ENCODE results near the gene TLR9.

TLR9 gene

GRCh38 chr3:52176180-52176752 is 49.2 kb downstream of the TLR9 start:
- Histone ChIP-seq H3K9me3 (ENCODE audit: control insufficient read depth, low read length) (no peaks in the 10 kb centered on the region), H3K27ac (ENCODE audit: insufficient read depth, low read length, poor library complexity, severe bottlenecking) (no peak overlapping the region), H3K27me3 (replicated peaks; ENCODE audit: control insufficient read depth, insufficient read depth, low read length, poor library complexity, severe bottlenecking) (no peaks in the 10 kb centered on the region), H3K36me3 (ENCODE audit: control insufficient read depth, insufficient read depth, low read length) (no peaks in the 10 kb centered on the region), H3K4me3 (ENCODE audit: insufficient read depth, low read depth, low read length, poor library complexity, severe bottlenecking) (no peak overlapping the region), H3K4me1 (ENCODE audit: control insufficient read depth, insufficient read depth, low read length, poor library complexity, severe bottlenecking) (no peaks in the 10 kb centered on the region)
- no peak for DNase-seq

GRCh38 chr3:52175416-52176179 is 49.8 kb downstream of the TLR9 start:
- Histone ChIP-seq H3K4me3 (ENCODE audit: insufficient read depth, low read depth, low read length, poor library complexity, severe bottlenecking) (no peak overlapping the region), H3K4me1 (ENCODE audit: control insufficient read depth, insufficient read depth, low read length, poor library complexity, severe bottlenecking) (no peaks in the 10 kb centered on the region), H3K36me3 (ENCODE audit: control insufficient read depth, insufficient read depth, low read length) (no peaks in the 10 kb centered on the region), H3K27me3 (replicated peaks; ENCODE audit: control insufficient read depth, insufficient read depth, low read length, poor library complexity, severe bottlenecking) (no peaks in the 10 kb centered on the region), H3K9me3 (ENCODE audit: control insufficient read depth, low read length) (no peaks in the 10 kb centered on the region), H3K27ac (ENCODE audit: insufficient read depth, low read length, poor library complexity, severe bottlenecking) (no peak overlapping the region)
- no peak for DNase-seq

- DNase-seq = no peak
- H3K36me3 ChIP-seq (ENCODE audit: control insufficient read depth, insufficient read depth, low read length) = no peaks in the 10 kb centered on the region
- H3K9me3 ChIP-seq (ENCODE audit: control insufficient read depth, low read length) = no peaks in the 10 kb centered on the region
- no peak overlapping the region for H3K27ac ChIP-seq (ENCODE audit: insufficient read depth, low read length, poor library complexity, severe bottlenecking)
- no peaks in the 10 kb centered on the region for H3K4me1 ChIP-seq (ENCODE audit: control insufficient read depth, insufficient read depth, low read length, poor library complexity, severe bottlenecking)
- no peaks in the 10 kb centered on the region for H3K27me3 ChIP-seq (replicated peaks; ENCODE audit: control insufficient read depth, insufficient read depth, low read length, poor library complexity, severe bottlenecking)
- H3K4me3 ChIP-seq (ENCODE audit: insufficient read depth, low read depth, low read length, poor library complexity, severe bottlenecking) = no peak overlapping the region
Observed at GRCh38 chr3:52174896-52175295, 50.5 kb downstream of the TLR9 start.

- Histone ChIP-seq H3K27me3 (replicated peaks; ENCODE audit: control insufficient read depth, insufficient read depth, low read length, poor library complexity, severe bottlenecking) (no peaks in the 10 kb centered on the region), H3K4me3 (ENCODE audit: insufficient read depth, low read depth, low read length, poor library complexity, severe bottlenecking) (no peak overlapping the region), H3K27ac (ENCODE audit: insufficient read depth, low read length, poor library complexity, severe bottlenecking) (no peak overlapping the region), H3K36me3 (ENCODE audit: control insufficient read depth, insufficient read depth, low read length) (no peaks in the 10 kb centered on the region), H3K4me1 (ENCODE audit: control insufficient read depth, insufficient read depth, low read length, poor library complexity, severe bottlenecking) (no peaks in the 10 kb centered on the region), H3K9me3 (ENCODE audit: control insufficient read depth, low read length) (no peaks in the 10 kb centered on the region)
- no peak for DNase-seq
Observed at GRCh38 chr3:52173101-52173500, 52.3 kb downstream of the TLR9 start.

GRCh38 chr3:52172262-52172757 is 53.1 kb downstream of the TLR9 start:
- Histone ChIP-seq H3K36me3 (ENCODE audit: control insufficient read depth, insufficient read depth, low read length) (no peaks in the 10 kb centered on the region), H3K4me1 (ENCODE audit: control insufficient read depth, insufficient read depth, low read length, poor library complexity, severe bottlenecking) (no peaks in the 10 kb centered on the region), H3K27me3 (replicated peaks; ENCODE audit: control insufficient read depth, insufficient read depth, low read length, poor library complexity, severe bottlenecking) (no peaks in the 10 kb centered on the region), H3K9me3 (ENCODE audit: control insufficient read depth, low read length) (no peaks in the 10 kb centered on the region), H3K27ac (ENCODE audit: insufficient read depth, low read length, poor library complexity, severe bottlenecking) (no peak overlapping the region), H3K4me3 (ENCODE audit: insufficient read depth, low read depth, low read length, poor library complexity, severe bottlenecking) (no peak overlapping the region)
- no peak for DNase-seq

- Histone ChIP-seq H3K9me3 (ENCODE audit: control insufficient read depth, low read length) (no peaks in the 10 kb centered on the region), H3K4me3 (ENCODE audit: insufficient read depth, low read depth, low read length, poor library complexity, severe bottlenecking) (no peak overlapping the region), H3K27me3 (replicated peaks; ENCODE audit: control insufficient read depth, insufficient read depth, low read length, poor library complexity, severe bottlenecking) (no peaks in the 10 kb centered on the region), H3K36me3 (ENCODE audit: control insufficient read depth, insufficient read depth, low read length) (no peaks in the 10 kb centered on the region), H3K4me1 (ENCODE audit: control insufficient read depth, insufficient read depth, low read length, poor library complexity, severe bottlenecking) (no peaks in the 10 kb centered on the region), H3K27ac (ENCODE audit: insufficient read depth, low read length, poor library complexity, severe bottlenecking) (no peak overlapping the region)
- no peak for DNase-seq
Observed at GRCh38 chr3:52171514-52172261, 53.8 kb downstream of the TLR9 start.

Measured in effector memory CD4-positive, alpha-beta T cell (primary cell).